Fibroblast of skin of scalp (primary cell): Measurements from ENCODE around the gene PTPRN2.
A peak's percentile ranks its signal among the peaks of the same experiment; 100 is the strongest.

Source experiments
- DNase-seq: peaks from one replicate; pipeline ENCODE4 v3.0.0-alpha.2; 2013

Gene PTPRN2

GRCh38 chr7:157760004-157760730 lies 827.5 kb downstream of the PTPRN2 start:
- no peak for DNase-seq

DNA sequence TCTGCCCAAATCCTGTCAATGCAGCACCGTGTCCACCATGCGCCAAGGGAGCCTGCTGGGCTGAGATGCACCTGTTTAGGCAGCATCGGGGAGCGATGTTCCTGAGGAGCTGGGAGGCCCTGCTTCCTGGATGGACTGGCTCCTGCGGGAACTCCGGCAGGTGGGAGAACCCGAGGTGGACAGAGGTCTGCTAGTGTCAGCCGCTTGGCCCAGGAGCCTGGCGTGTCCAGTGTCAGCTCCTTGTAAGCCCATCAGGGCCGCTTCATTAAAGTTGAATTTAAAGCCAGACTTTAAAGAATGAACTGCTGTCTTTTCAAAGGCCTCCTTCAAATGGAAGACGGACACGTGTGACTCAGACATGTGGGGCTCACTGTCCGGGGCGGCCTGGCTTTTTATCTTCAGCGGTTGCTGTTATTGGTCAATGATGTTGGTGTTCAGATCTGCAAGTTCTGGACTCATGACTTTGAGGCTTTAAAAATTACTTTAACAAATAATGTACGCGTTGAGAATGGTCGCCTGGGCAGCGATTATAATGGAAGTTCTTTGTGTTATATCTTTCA lies 828.3 kb downstream of the PTPRN2 start:
- no peak for DNase-seq

DNA sequence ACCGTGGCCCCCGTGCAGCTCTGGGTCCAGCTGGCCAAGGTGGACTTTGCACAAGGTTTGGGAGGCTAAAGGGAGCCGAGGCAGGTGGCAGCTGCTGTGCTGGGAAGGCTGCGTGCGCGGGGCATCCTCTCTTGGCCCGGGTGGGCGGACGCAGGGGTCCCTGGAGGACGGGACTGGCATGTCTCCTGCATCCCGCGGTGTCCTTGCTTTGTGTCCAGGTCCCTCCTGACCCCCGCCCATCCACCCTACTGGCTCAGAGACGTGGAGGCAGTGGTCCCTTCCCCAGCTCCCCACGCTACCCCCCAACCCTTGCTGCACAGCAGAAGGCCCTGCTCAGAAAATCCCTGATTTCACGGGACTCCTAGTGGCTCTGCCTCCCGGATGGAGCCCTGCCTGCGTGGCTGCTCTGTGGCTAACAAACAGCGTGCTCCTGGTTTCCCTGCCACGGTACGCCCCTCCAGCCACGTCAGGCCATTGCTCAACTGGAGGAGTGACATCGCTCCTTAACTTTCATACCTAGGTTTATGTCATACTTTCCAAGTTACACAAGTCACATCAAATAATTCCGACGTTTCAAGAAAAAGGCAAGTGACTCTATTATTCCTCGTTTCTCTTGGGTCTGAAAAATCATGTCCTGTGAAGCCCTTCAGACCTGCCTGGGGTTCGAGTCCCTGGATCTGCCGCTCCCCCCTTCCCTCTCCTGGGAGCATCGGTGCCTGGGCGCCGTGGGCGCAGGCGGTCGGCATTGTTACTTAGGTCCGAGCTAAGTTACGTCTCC lies 829.0 kb downstream of the PTPRN2 start:
- DNase-seq = no peak

DNA sequence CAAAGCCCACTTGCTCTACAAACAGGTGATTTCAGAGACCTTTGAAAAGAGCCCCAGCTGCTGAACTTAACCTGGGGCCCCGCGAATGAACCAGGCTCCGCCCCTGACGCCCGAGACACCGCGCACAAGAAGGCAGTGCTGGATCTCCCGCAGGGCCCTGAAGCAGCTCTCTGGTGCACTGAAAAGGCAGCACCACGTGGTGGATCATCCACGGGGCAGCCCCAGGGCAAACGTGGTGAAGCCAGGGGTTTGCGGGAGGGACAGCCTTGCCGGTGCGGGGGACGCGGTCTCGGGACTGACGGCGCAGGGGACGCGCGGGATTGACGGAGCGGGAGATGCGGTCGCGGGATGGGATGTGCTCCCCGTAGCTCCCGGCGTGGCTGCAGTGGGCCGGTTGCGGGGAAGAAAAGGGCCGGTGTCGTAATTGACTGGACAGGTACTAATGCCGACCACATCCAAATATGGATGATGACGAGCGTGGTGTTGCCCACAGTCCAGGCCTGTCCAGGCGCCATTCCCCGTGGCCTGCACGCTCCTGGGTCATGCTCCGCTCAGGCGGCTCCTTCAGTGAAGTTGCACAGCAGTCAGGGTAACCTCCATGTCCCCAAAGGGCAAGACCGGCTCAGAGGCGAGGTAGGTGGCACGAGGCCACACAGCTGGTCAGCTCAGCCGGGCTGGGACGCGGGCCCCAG lies 829.7 kb downstream of the PTPRN2 start:
- DNase-seq = no peak

DNA sequence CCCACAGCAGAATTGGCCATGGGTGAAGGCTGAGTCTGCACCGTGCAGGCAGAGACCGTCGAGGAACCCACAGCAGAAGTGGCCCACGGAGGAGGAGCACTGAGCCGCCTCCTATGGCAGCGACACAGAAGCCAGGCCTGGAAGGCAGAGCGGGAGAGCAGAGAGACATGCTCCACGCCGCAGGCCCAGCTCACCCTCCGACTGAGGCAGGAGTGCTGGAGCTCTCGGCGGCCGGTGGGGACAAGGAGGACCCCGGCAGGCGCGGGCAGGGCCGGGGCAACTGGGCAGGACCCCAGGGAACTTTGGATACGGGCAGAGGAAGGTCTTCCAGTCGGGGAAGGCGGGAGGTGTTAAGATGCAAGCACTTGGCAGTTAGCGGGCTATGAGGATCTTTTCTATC lies 830.4 kb downstream of the PTPRN2 start:
- DNase-seq = no peak

GRCh38 chr7:157755741-157756140 lies 831.9 kb downstream of the PTPRN2 start:
- no peak for DNase-seq

GRCh38 chr7:157754416-157754790 lies 833.2 kb downstream of the PTPRN2 start:
- DNase-seq = no peak

DNA sequence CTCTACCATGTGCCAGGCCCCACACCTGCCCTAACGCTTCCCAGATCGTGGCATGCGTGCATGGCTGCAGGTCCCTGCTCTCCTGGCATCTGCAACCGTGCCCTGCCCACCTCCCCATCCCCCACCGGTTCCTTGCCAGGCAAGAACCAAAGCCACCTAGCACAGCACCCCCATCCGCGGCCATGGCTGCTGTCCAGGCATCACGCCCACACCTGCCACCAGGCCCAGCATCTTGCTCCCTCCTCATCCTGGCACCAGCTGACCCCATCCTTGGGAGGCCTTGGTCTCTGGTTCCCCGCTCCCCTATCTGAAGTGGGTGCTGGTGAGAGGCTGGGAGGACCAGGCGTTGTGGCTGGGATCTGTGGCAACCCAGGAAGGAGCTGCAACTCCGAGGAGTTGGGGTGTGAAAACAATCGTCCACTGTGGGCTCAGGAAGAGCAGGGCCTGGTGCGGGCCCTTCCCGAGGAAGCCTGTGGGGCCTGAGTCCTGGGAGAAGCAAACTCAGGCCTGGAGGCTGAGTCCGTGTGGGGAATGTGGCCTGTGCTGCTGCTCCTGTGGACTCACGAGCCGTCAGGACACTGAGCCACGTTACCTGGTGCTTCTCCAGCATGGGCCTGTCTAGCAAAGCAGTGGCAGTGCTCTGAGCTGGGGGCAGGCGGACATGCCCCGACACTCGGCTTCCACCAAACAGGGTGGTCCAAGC lies 833.8 kb downstream of the PTPRN2 start:
- DNase-seq = no peak

DNA sequence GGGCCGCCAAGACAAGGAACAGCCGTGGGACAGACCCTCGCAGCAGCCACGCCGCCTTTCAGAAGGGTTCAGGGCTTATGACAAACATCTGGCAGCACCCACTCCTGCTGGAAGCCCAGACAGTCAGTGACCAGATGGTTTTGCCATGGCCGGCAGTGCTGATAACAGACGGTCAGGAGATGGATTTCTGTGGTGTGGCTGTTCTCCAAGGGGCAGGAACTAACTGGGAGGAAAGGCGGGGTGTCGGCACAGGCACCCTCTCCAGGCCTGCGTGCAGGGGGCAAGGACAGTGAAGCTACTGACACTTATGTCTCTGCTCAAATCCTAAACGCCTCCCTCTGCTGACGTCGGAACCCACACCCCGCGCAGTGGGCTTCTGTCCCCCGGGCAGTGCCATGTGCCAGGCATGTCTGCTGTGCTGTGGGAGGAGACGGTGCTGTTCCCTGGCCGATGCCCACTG lies 834.8 kb downstream of the PTPRN2 start:
- DNase-seq = no peak

DNA sequence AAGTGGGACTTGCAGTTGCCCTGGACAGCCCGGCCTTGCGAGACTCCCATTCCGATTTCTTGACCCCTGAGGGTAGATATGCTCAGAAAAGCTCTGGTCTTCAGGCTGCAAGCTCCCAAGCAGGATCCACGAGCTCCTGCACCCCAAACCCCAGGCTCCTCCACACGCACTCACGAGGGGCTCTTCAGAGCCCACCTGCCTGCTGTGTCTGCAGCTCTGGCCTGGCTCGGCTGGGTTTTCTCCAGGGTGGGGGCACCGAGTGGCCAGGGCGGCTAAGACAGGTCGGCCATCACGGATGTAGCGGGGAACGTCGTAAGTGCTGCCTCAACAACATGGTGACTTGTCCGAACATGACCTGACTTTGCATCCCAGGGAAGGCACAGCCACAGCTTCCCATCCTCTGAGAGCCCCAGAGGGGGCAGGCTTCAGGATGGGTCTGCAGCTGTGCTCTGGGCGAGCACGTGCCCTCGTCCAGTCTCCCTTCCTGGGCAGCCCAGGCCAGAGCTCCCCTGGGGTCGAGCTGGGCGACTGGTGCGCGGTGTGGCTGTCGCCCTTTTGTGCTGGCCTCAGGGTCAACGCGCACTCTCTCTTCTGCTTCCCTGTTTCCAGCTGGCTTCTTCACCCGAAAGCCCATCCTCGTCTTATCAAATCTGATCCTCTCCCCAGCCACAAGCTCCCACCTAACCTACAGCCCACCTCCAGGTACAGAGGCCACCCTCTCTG lies 835.5 kb downstream of the PTPRN2 start:
- no peak for DNase-seq

DNA sequence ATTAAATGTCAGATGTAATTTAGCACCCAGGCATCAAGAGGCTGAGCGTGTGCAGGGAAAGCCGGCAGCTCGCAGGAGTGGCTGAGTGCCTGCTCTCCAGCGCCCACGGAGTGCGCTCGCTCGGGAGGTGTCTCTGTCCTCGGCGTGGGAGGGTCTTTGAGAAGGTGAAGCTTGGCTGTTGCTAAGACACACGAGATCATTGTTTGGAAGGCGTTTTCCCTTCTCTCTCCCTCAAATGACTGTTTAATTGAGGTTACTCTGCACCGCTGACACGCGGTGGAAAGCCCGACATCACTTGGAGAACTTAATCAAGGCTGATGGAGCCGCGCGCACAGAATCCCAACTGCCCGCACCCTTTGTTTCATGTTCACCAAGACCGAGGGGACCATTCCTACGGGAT lies 836.2 kb downstream of the PTPRN2 start:
- DNase-seq = no peak

DNA sequence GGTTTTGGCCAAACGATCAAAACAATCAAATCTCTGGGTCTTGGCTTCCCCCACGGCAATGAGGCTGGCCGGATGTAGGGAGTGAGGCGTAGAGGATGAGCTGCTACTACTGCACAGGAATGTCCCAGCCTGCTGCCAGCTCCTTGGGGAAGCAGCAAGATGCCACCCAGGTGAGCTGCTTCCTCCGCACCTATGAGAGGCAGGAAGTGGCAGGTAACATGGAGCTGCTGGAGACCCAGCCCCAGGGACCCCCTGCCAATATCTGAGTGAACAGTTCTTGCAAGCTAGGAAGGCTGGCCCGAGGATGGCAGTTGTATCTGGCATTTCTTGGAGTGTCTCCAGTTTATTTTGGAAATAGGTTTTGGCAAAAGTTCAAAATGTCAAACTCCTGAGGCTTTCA lies 837.3 kb downstream of the PTPRN2 start:
- no peak for DNase-seq

GRCh38 chr7:157745721-157746709 lies 841.6 kb downstream of the PTPRN2 start:
- DNase-seq = no peak

DNA sequence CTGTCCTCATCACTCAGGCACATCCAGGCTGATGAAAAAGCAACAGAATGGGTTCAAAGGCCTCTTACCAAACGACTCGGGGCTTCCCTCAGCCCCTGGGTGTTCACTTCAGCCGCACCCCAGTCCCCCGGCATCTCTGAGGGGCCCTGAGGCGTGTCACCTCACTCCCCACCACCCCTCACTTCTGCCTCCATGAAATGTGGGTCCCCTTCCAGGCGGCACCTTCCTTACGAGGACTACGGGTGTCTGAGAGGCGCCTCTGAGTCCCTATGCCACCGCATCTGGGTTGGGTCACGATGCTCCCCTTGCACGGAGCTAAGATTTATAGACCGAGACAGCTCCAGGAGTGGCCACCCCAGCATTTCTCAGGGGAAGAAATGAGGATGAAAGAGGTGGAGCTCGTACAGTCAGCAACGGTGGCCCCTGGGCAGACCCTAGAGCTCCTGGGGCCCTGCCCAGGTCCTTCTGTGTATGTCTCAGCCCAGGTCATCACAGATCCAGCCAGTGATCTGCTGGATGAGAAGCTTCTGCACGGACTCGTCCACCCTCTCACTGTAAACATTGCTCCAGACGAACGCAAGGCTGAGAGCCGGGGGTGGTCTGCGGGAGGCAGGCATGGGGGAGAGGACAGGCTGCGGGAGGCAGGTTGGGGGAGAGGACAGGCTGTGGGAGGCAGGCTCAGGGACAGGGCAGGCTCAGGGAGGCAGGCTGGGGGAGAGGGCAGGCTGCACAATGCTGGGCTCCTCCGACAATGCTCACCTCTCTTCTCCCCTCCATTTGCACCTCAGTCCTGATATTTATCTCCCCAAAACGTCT lies 842.6 kb downstream of the PTPRN2 start:
- no peak for DNase-seq

DNA sequence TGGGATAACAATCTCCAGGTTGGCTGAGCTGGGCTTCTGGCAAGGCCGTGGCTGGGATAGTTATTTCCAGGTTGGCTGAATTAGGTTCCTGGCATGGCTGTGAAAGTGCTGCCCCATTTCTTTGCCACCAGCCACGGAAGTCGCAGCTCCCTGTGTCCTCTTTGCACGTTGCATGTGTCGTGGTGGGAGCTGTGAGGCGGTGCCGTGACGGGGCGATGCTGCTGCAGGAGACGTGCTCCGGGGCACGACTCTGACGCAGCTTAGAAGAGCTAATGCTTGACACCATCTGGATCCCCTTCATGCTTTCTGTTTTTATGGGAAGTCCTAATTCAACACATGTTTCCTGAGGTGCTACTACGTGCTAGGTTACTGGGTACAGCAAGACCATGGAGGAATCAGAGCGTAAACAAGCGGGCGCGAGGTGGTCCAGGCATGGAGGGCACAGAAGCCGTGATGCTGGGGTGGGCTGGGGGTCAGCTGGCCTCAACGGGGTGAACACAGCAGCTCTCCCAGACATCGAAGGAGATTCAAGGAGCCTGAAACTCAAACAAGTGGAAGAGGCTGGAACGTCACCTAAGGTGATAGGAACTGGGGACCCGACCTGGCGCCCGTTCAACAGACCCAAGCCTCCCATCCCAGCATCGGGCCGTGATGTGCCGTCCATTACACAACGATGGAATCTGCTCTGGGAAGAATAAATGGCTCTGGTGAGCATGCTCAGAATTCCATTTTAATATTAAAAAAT lies 843.7 kb downstream of the PTPRN2 start:
- DNase-seq = no peak

DNA sequence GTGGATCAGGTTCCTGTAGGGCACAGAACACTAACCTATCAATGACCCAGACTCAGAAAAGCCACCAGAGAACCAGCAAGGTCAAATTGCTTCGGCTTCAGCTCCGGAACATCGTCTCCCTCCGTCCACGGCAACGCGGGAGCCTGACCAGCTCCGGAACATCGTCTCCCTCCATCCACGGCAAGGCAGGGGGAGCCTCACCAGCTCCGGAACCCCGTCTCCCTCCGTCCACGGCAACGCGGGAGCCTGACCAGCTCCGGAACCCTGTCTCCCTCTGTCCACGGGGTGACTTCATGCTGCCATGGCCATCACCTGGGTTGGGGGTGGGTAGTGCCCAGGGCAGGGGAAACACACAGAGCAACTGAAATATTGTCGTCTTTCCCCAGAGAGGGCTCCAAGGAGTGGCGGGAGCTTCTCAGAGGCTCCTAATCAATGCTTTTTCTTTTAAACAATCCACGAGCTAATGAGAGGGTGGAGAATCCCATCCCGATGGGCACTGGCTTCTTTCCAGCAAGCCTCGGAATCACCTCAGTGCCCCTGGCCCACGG lies 847.3 kb downstream of the PTPRN2 start:
- DNase-seq = no peak

DNA sequence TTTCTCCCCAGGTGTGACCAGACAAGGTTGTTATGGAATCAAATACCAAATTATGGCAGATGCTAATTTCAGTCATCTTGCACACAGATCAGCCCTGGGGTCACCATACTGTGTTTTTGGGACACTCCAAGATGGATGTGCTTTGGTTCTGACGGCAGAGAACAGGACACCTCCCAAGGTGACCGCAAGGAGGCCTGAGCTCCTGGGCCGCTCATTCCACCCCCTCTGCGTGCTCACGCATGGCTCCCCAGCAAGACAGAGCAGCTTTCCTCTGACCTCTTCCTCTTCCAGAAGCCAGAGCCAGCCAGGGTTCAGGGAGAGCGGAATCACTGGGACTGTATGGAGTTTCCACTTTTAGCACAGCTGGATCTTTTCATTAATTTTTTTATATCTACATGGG lies 848.0 kb downstream of the PTPRN2 start:
- no peak for DNase-seq

DNA sequence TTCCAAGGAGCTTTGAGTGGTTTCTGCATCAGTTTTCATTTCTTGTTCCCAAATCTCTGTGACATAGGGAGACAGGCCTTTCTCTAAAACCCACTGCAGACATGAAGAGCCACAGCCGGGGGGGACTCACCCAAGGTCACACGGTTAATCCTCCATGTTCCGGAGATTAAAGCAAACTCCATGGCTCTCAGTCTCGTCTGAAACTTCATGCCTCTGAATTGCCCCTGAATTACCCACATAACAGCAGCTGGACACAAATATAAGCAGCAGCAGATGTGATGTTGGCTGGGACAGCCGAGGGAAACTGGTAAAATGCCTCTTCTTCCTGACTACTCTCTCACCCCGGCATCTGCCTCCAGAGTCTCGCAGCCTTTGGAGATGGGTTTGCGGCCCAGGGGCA lies 848.6 kb downstream of the PTPRN2 start:
- no peak for DNase-seq

DNA sequence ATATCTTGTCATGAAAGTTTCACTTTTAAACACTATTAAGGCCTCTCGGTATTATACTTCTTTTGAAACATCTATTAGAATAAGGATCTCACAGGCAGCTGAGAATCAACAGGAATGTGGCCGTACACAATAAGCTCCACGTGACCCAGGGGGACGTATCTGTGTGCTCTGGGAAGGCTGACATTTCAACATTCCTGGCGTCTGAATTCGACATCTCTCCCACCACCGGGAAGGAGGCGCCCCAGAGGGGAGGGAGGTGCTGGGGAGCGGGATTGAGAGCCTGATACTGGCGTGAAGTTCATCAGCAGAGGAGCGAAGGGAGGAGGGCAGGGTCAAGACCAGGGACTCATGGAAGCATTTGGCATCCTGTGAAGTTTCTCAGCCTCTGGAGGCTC lies 849.6 kb downstream of the PTPRN2 start:
- DNase-seq = peak; percentile 54
